HG03558 (cell line): Measurements from ENCODE around the gene RAPGEF2.

Experiments used
- ATAC-seq: cut with Tn5 transposase; IDR thresholded peaks from one replicate; pipeline ENCODE4 v1.9.1; 2021; ENCODE audit warnings: moderate number of reproducible peaks; ENCODE audit not compliant: unreplicated experiment; ENCODE audit errors: extremely low read depth

RAPGEF2 gene

DNA sequence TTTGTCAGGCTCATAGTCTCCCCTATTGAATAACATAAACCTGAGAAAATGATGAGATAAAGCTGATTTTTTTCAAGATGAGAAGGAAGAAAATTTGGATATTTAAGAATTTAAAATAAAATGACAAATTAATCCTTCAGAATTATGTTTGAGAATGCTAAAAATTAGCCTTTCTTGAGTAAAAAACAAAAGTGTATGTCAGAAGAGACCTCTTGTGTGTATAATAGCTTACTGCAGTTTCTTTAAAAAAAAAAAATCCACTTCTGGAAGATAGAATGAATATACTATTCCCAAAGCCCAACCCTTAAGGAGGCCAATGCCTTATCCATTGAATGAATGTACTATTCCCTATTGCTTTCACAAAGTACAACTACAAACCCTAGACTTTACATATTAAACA, 281.8 kb downstream of the RAPGEF2 start:
- ATAC-seq = no peak

DNA sequence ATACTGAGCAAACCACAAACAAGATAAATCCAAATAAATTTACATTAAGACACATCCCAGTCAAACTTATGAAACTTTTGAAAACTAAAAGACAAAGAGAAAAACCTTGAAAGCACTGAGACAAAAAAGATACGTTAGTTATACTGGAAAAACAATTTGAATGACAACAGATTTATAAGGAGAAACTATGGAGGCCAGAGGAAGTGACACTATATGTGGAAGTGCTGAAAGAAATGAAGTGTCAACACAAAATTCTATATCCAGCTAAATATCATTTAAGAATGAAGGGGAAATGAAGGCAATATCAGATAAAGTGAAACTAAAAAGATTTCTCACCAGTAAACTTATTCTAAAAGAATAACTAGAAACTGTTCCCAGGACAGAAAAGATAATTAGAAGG, 283.7 kb downstream of the RAPGEF2 start:
- no peak for ATAC-seq

DNA sequence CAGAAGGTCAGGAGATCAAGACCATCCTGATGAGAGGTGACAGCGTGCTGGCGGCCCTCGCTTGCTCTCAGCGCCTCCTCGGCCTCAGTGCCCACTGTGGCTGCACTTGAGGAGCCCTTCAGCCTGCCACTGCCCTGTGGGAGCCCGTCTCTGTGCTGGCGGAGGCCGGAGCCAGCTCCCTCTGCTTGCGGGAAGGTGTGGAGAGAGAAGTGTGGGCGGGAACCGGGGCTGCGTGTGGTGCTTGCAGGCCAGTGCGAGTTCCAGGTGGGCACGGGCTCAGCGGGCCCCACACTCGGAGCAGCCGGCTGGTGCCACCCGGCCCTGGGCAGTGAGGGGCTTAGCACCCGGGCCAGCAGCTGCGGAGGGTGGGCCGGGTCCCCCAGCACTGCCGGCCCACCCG, 286.9 kb downstream of the RAPGEF2 start:
- ATAC-seq = no peak

DNA sequence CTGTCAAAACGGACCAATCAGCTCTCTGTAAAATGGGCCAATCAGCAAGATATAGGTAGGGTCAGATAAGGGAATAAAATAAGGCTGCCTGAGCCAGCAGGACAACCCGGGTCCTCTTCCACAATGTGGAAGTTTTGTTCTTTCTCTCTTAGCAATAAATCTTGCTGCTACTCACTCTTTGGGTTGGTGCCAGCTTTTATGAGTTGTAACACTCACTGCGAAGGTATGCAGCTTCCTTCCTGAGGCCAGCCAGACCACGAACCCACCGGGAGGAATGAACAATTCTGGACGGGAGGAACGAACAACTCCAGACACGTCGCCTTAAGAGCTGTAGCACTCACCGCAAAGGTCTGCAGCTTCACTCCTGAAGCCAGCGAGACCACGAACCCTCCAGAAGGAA, 287.8 kb downstream of the RAPGEF2 start:
- no peak for ATAC-seq

DNA sequence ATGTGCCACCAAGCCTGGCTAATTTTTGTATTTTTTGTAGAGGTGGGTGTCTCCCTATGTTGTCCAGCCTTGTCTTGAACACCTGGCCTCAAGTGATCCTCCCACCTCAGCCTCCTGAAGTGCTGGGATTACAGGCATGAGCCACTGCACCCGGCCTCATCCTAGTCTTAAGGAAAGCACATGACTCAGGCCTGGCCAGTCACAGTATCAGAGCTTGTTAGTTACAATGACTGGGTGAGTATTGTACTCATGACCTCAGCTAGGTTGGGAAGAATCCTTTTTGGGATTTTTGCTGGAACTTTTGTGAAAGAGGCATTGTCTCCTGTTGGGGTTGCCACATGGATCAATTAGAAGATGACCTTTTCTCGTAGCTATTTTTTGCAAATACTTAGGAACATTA, 292.8 kb downstream of the RAPGEF2 start:
- ATAC-seq = no peak

DNA sequence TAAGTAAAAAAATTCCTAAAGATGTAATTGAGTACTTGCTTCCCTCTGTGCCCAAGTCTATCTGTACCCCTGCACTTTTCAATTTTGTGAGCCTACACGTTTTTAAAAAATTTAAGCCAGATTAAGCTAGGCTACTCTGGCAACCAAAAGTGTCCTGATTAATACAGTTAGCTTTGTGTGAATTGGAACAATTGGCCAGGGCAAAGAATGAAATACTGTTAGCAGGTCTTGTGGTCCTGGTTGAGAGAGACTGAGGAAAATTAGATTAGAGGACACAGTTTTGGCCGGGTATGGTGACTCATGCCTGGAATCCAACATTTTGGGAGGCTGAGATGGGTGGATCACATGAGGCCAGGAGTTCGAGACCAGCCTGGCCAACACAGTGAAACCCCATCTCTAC, 293.3 kb downstream of the RAPGEF2 start:
- ATAC-seq = no peak

DNA sequence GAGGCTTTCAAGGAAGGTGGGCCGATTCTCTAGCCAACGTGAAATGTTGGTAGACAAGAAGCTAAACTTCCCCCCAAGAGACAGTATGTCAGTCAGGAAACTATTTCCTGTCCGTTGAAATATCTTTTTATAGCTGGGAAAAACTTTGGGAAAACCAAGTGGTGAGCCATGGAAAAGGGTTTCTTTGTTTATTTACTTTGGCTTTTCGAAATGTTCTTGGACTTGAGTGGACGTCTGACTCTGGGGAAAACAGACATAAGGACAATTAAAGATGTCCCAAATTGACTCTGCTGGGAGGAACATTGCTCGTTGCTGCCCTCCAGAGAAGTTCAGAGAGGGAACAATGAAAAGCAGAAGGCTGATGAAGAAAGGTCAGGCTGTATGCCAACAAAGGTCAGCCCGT, 295.4 kb downstream of the RAPGEF2 start:
- ATAC-seq = no peak

DNA sequence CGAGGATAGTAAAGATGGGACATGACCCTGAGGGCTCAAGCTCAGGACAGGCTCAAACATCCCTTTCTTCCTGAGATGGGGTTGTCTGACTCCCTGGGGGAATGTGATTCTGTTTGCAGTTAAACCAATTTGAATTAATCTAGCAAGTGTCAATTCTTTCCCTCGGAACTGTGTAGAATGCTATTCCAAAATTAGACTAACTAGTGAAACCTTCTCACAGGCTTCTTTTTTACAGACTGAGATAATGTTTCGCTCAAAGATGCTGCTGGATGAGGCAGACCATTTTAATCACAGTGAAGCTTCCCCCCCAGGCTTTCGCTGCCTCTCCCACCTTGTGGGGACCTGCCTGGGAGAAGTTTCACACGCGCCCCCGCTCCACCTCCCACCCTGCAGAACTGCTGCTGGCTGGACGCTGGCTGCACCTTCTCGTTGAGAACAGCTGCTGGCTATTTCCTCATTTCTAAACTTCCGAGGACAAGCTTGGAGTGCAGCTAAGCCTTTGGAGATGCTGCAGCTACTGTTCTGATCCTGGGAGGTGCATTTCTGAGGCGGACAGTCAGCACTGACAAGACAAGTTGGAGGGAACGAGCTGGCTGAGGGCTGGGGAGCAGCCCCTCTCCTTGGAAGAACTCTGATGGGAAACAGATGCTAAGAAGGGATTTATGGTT, 297.8 kb downstream of the RAPGEF2 start:
- no peak for ATAC-seq

DNA sequence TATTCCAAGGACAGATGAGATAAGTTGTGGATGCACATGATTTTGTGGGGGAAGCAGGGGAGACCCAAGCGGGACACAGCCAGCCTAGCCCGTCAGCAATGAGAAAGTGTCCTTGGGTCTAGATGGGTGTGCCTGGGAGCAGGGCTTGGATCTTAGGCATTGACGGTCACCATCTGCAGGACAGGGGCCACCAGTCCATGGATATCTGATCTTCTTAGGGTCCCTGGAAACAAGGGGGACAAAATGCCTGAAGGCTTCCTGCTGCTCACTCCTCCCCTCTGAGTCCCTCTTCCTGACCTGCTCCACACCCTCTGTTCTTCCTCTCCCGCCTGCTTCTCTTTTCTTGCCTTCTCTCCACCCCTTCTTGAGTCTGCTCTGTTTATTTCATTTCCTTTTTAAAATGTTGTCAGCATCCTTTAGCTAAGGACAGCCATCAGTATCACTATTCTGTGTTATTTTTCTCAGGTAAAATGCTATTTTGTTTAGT, 298.4 kb downstream of the RAPGEF2 start:
- ATAC-seq = no peak

DNA sequence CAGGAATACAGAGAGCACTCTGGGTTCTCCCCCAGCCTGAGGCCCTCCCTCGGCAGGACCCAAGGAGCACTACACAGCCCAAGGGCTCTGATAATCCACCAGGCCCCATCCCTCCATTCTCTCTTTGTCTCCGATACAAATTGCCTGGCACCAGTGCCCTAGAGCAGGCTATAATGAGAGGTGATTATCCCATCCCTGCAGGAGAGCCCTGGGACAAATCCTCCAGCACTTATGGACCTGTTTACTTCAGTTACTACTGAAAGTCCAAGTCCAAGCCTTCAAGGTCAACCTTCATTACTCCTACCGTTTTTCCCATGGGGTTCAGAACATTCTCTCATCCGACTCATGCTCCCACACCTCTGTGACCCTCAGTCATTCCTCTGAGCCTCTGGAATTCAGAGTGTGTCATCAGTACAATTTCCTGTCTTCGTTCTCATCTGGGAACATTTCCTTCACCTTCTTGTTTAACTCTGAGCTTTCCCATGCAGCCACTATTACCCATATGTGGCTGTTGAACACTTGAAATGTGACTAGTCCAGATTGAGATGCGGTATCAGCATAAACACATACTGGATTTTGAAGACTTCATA, 299.0 kb downstream of the RAPGEF2 start:
- no peak for ATAC-seq
